GM12874 (cell line): ENCODE results near the gene BOC.

Experiments
- TF ChIP-seq, protein P1 (sequence below): IDR thresholded peaks from 2 replicates; pipeline ENCODE4 v1.5.1; 2011; ENCODE audit warnings: low read depth, mild to moderate bottlenecking, control low read depth, low read length, moderate library complexity; ENCODE audit not compliant: insufficient read depth

The BOC gene

DNA sequence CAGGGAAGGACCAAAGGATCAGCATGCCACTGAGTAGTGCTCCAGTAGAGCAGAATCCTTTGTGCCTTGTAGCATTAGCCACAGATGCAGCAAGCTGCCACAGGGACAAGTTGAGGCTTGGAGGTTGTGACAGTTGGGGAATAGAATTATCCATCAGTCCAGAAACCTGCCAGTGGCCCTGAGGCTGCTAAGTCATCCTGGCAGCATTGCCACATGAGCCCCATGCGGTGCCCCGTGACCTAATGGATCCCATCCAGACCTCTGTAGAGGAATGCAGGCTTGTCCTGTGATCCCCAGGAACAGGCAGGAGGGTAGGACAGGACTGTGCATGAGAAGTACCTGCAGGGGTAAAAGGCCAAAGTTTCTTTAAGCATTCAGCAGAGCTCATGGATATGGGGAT lies 51.7 kb downstream of the BOC start:
- TF ChIP-seq, protein P1, sequence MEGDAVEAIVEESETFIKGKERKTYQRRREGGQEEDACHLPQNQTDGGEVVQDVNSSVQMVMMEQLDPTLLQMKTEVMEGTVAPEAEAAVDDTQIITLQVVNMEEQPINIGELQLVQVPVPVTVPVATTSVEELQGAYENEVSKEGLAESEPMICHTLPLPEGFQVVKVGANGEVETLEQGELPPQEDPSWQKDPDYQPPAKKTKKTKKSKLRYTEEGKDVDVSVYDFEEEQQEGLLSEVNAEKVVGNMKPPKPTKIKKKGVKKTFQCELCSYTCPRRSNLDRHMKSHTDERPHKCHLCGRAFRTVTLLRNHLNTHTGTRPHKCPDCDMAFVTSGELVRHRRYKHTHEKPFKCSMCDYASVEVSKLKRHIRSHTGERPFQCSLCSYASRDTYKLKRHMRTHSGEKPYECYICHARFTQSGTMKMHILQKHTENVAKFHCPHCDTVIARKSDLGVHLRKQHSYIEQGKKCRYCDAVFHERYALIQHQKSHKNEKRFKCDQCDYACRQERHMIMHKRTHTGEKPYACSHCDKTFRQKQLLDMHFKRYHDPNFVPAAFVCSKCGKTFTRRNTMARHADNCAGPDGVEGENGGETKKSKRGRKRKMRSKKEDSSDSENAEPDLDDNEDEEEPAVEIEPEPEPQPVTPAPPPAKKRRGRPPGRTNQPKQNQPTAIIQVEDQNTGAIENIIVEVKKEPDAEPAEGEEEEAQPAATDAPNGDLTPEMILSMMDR = no peak

DNA sequence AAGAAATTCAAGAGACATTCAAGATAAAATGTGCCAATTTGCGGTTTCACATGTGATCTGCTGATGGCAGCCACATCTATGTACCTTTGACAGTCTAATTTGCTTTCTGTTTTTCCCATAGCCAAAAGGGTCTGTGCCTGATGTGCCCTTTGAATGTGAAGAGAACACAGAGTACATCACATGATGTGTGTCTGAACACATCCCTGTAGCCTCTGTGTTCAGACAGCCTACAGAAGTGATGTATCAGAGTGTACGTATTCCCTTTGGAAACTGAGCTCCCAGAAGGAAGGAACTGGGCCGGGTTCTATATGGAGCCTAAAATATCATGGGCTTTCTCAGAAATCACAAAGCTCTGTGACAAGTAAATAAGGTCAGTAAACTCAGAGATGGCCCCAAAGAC lies 52.4 kb downstream of the BOC start:
- TF ChIP-seq, protein P1 = no peak

DNA sequence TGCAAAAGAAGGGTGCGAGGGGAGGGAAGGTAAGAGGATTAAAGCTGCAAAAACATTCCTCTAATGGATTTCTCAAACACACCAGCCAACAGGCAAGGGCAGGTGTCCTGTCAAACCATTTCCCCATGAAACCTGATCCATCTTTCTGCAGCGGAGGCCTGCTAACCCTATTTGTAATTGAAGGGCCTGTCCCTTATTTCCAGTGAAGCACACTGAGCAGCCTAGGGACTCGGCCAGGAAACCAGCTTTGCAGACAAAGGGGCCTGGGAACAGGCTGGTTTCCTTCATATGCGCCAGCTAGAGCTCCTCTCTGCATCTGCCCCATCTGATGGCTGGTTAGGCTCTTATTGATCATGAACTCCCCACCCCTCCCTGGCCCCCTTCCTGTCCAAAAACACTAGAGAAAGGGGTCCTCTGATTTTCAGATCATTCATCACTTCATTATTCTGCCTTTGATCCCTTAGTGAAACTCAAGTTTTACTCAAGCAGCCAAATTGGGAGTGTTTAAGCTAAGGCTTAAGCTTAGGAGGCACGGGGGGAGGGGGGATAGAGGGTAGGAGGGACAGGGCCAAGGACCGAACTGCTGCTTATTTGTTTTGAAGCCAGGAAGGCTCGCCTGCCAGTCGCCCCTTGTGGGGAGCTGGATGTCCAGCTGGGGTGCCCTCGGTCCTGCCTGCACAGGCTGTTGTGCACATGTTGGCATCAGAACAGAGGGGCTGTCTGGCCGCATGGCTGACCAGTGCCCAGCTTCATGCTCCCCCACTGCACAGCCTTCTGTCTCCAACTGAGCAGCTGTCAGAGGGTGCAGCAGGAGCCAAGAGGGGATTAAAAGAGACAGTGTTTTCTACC lies 53.1 kb downstream of the BOC start:
- TF ChIP-seq, protein P1 = no peak

DNA sequence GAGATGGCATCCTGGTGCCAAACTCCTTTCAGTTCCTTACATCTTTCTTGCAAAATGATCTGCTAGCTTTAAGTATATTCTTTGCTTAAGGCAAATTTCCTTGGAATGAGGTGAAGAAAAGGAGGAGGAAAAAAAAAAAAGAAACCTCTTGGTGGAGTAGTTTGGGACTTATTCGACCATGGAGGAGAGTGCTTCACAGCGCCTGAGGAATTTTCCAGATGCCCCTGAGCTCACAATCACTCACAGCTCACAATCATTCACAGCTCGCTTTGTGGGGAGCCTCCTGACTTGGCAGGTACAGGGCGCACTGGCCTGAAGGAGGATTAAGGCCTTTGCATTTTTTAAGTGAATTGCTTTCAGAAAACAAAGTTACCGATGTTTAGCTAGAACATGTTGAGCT lies 53.9 kb downstream of the BOC start:
- TF ChIP-seq, protein P1 = no peak

DNA sequence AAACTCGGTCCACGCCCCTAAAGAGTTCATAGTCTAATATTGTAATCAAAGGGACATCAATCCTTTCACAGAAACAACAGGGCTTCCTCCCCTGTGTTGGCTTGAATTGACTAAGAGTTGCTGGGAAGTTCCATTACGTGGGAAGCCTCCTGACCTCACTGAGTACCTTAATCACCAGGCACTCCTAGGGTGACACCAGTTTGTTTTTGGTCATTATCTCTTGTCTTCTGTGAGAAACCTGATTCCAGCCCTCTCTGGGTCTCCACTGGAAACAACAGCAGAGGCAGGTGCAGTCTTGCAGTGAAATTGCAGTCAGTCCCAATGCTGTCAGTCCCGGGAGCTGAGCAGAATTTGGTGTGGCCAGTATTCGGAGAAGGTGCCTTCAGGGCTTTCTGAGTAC lies 55.4 kb downstream of the BOC start:
- TF ChIP-seq, protein P1 = no peak

DNA sequence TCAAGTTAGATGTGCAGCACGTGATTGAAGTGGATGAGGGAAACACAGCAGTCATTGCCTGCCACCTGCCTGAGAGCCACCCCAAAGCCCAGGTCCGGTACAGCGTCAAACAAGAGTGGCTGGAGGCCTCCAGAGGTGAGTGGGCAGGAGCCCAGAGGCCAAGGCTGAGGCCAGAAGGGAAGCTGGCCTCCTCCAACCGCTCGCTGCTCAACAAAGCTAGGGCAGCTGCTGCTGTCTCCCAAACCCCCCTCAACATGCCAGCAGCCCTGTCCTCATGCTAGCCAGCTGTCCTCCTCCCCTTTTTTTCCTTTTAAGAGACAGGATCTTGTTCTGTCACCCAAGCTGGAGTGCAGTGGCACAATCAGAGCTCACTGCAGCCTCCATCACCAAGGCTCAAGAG lies 57.0 kb downstream of the BOC start:
- TF ChIP-seq, protein P1 = no peak

DNA sequence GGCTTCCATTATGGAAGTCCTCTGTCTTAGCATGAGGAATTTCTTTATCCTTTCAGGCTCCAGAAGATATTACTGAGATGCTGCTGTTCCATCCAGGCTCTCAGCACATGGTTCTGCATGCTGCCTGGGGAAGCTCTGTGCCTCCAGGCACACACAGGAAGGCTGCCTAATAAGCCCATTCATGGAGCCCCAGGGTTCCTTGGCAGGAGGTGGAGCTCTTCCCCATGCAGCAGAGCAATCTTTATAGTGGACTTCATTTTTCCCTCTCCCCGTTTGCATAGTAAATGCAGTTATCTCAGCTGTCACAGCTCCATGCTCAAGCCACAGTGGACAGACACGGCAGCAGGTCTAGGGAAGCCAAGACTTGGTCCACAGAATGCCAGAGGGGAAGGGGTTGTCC lies 57.6 kb downstream of the BOC start:
- TF ChIP-seq, protein P1 = no peak
